Activated naive CD4-positive, alpha-beta T cell treated with anti-CD3 and anti-CD28 coated beads, Interleukin-2, amount 10 ng/mL, durations not matched to agents 7 days and 5 days (primary cell): Measurements from ENCODE around the gene PCP4.

Experiments used
- CTCF ChIA-PET: fragments of 350-600 bp; sonication (Branson Sonifier 250); formaldehyde crosslinking; loops from one replicate; lab custom pipeline; 2021; ENCODE audit warnings: antibody characterized with exemption; lab: Charles Lee
- DNase-seq: peaks from one replicate; pipeline ENCODE4 v3.0.0-alpha.2; 2020
- H3K27ac Mint-ChIP-seq: one replicate; pipeline ENCODE4 v1.8.0; 2021; ENCODE audit warnings: mild to moderate bottlenecking, moderate library complexity, mixed read lengths
- H3K27me3 Mint-ChIP-seq: one replicate; pipeline ENCODE4 v1.8.0; 2021; ENCODE audit warnings: mild to moderate bottlenecking, mixed read lengths
- H3K36me3 Mint-ChIP-seq: one replicate; pipeline ENCODE4 v1.8.0; 2021; ENCODE audit warnings: mixed read lengths
- H3K4me1 Mint-ChIP-seq: one replicate; pipeline ENCODE4 v1.8.0; 2021; ENCODE audit warnings: mixed read lengths
- H3K4me3 Mint-ChIP-seq: one replicate; pipeline ENCODE4 v1.8.0; 2021; ENCODE audit warnings: mild to moderate bottlenecking, moderate library complexity, mixed read lengths
- H3K9me3 Mint-ChIP-seq: one replicate; pipeline ENCODE4 v1.8.0; 2021; ENCODE audit warnings: mixed read lengths

The PCP4 gene

GRCh38 chr21:39867198-39867650 is at the start of gene PCP4:
Gene PCP4, plus strand, starts transcription at chr21:39867438. Its CDS starts 64 bp downstream, at chr21:39867502.
- Mint-ChIP-seq H3K9me3 (no peaks in the 10 kb centered on the region), H3K27me3 (peaks cover 5% of the 10 kb centered on the region), H3K4me3 (no peak within 1 kb of the TSS), H3K36me3 (no peaks in the 10 kb centered on the region), H3K4me1 (no peaks in the 10 kb centered on the region), H3K27ac (no peak within 1 kb of the TSS)
- CTCF ChIA-PET, result interaction anchor here (0.7 to 1.4 kb wide), 3 partner anchors 16 to 519 kb away, joined by 3 to 6 read pairs (median 3); no protein-coding TSS in a partner anchor
- peak; percentile 39 for DNase-seq

GRCh38 chr21:39818557-39818956 is 48.7 kb upstream of the PCP4 start:
- Mint-ChIP-seq H3K9me3 (peaks cover 5% of the 10 kb centered on the region), H3K4me3 (no peak overlapping the region), H3K27ac (no peak overlapping the region), H3K36me3 (no peaks in the 10 kb centered on the region), H3K27me3 (no peaks in the 10 kb centered on the region), H3K4me1 (no peaks in the 10 kb centered on the region)
- no peak for DNase-seq
- CTCF ChIA-PET, result no interaction called here

GRCh38 chr21:39822042-39822441 is 45.2 kb upstream of the PCP4 start:
- peaks cover 13% of the 10 kb centered on the region for H3K9me3 Mint-ChIP-seq
- no peak overlapping the region for H3K27ac Mint-ChIP-seq
- H3K27me3 Mint-ChIP-seq, result no peaks in the 10 kb centered on the region
- DNase-seq, result no peak
- H3K4me1 Mint-ChIP-seq, result no peaks in the 10 kb centered on the region
- no peaks in the 10 kb centered on the region for H3K36me3 Mint-ChIP-seq
- no peak overlapping the region for H3K4me3 Mint-ChIP-seq
- CTCF ChIA-PET, result no interaction called here

- Mint-ChIP-seq H3K4me1 (no peaks in the 10 kb centered on the region), H3K9me3 (peaks cover 11% of the 10 kb centered on the region), H3K4me3 (no peak overlapping the region), H3K36me3 (no peaks in the 10 kb centered on the region), H3K27ac (no peak overlapping the region), H3K27me3 (no peaks in the 10 kb centered on the region)
- CTCF ChIA-PET, result no interaction called here
- no peak for DNase-seq
Measured at GRCh38 chr21:39825250-39825649, 42.0 kb upstream of the PCP4 start.

GRCh38 chr21:39834543-39834942 is 32.7 kb upstream of the PCP4 start:
- Mint-ChIP-seq H3K27ac (no peak overlapping the region), H3K4me3 (no peak overlapping the region), H3K36me3 (no peaks in the 10 kb centered on the region), H3K9me3 (no peaks in the 10 kb centered on the region), H3K27me3 (no peaks in the 10 kb centered on the region), H3K4me1 (no peaks in the 10 kb centered on the region)
- CTCF ChIA-PET, result no interaction called here
- DNase-seq, result no peak

- Mint-ChIP-seq H3K27ac (no peak overlapping the region), H3K36me3 (no peaks in the 10 kb centered on the region), H3K9me3 (peaks cover 7% of the 10 kb centered on the region), H3K27me3 (no peaks in the 10 kb centered on the region), H3K4me3 (no peak overlapping the region), H3K4me1 (no peaks in the 10 kb centered on the region)
- DNase-seq, result no peak
- CTCF ChIA-PET, result no interaction called here
Measured at GRCh38 chr21:39837861-39838359, 29.3 kb upstream of the PCP4 start.

GRCh38 chr21:39840373-39841097 is 26.7 kb upstream of the PCP4 start:
- no peak overlapping the region for H3K27ac Mint-ChIP-seq
- H3K4me1 Mint-ChIP-seq, result no peaks in the 10 kb centered on the region

GRCh38 chr21:39842741-39843459 is 24.3 kb upstream of the PCP4 start:
- DNase-seq, result no peak
- Mint-ChIP-seq H3K36me3 (no peaks in the 10 kb centered on the region), H3K9me3 (peaks cover 16% of the 10 kb centered on the region), H3K4me1 (no peaks in the 10 kb centered on the region), H3K27ac (no peak overlapping the region), H3K4me3 (no peak overlapping the region), H3K27me3 (no peaks in the 10 kb centered on the region)
- CTCF ChIA-PET, result no interaction called here

More at GRCh38 chr21:39840373-39841097, 26.7 kb upstream of the PCP4 start:
- H3K36me3 Mint-ChIP-seq, result no peaks in the 10 kb centered on the region
- H3K27me3 Mint-ChIP-seq, result no peaks in the 10 kb centered on the region
- CTCF ChIA-PET, result no interaction called here
- DNase-seq, result no peak
- no peak overlapping the region for H3K4me3 Mint-ChIP-seq
- H3K9me3 Mint-ChIP-seq, result peaks cover 16% of the 10 kb centered on the region

- Mint-ChIP-seq H3K27ac (no peak overlapping the region), H3K4me1 (no peaks in the 10 kb centered on the region), H3K9me3 (peaks cover 16% of the 10 kb centered on the region), H3K36me3 (no peaks in the 10 kb centered on the region), H3K4me3 (no peak overlapping the region), H3K27me3 (no peaks in the 10 kb centered on the region)
- CTCF ChIA-PET, result no interaction called here
- DNase-seq, result no peak
Measured at GRCh38 chr21:39843483-39843882, 23.8 kb upstream of the PCP4 start.

- no peaks in the 10 kb centered on the region for H3K36me3 Mint-ChIP-seq
- H3K4me1 Mint-ChIP-seq, result no peaks in the 10 kb centered on the region
- no peak overlapping the region for H3K27ac Mint-ChIP-seq
- CTCF ChIA-PET, result no interaction called here
- peaks cover 16% of the 10 kb centered on the region for H3K9me3 Mint-ChIP-seq
- no peak overlapping the region for H3K4me3 Mint-ChIP-seq
- no peak for DNase-seq
- no peaks in the 10 kb centered on the region for H3K27me3 Mint-ChIP-seq
Measured at GRCh38 chr21:39843916-39844315, 23.3 kb upstream of the PCP4 start.

- Mint-ChIP-seq H3K27me3 (no peaks in the 10 kb centered on the region), H3K9me3 (peaks cover 19% of the 10 kb centered on the region), H3K36me3 (no peaks in the 10 kb centered on the region), H3K4me3 (no peak overlapping the region), H3K27ac (no peak overlapping the region), H3K4me1 (no peaks in the 10 kb centered on the region)
- DNase-seq, result no peak
- CTCF ChIA-PET, result no interaction called here
Measured at GRCh38 chr21:39845571-39846130, 21.6 kb upstream of the PCP4 start.

GRCh38 chr21:39847877-39848276 is 19.4 kb upstream of the PCP4 start:
- CTCF ChIA-PET, result no interaction called here
- H3K4me1 Mint-ChIP-seq, result no peaks in the 10 kb centered on the region
- H3K27ac Mint-ChIP-seq, result no peak overlapping the region
- peaks cover 15% of the 10 kb centered on the region for H3K9me3 Mint-ChIP-seq
- DNase-seq, result no peak
- H3K4me3 Mint-ChIP-seq, result no peak overlapping the region
- no peaks in the 10 kb centered on the region for H3K36me3 Mint-ChIP-seq
- no peaks in the 10 kb centered on the region for H3K27me3 Mint-ChIP-seq

- H3K4me3 Mint-ChIP-seq, result no peak overlapping the region
- CTCF ChIA-PET, result no interaction called here
- H3K27me3 Mint-ChIP-seq, result no peaks in the 10 kb centered on the region
- no peak for DNase-seq
- H3K4me1 Mint-ChIP-seq, result no peaks in the 10 kb centered on the region
- peaks cover 14% of the 10 kb centered on the region for H3K9me3 Mint-ChIP-seq
- no peaks in the 10 kb centered on the region for H3K36me3 Mint-ChIP-seq
- no peak overlapping the region for H3K27ac Mint-ChIP-seq
Measured at GRCh38 chr21:39849014-39849655, 18.1 kb upstream of the PCP4 start.

GRCh38 chr21:39850333-39850732 is 16.9 kb upstream of the PCP4 start:
- no peak for DNase-seq
- peaks cover 13% of the 10 kb centered on the region for H3K9me3 Mint-ChIP-seq
- no peaks in the 10 kb centered on the region for H3K4me1 Mint-ChIP-seq
- no peaks in the 10 kb centered on the region for H3K36me3 Mint-ChIP-seq
- H3K27ac Mint-ChIP-seq, result no peak overlapping the region
- CTCF ChIA-PET, result no interaction called here
- H3K4me3 Mint-ChIP-seq, result no peak overlapping the region
- no peaks in the 10 kb centered on the region for H3K27me3 Mint-ChIP-seq
